Fibroblast of lung (primary cell): ENCODE results near the gene FREM2.

Experiments
- EZH2 ChIP-seq: IDR thresholded peaks from 2 replicates; pipeline ENCODE4 v1.5.1; 2012; ENCODE audit warnings: low read length, control low read depth, mild to moderate bottlenecking; ENCODE audit errors: missing control alignments
- TF ChIP-seq, protein P1 (sequence below), 2 donors: IDR thresholded peaks in 1 of 2; conservative IDR thresholded peaks in 1 of 2; 1 replicate in 1 of 2; 2 replicates in 1 of 2; pipeline ENCODE4 v1.5.1; 2011 to 2012; ENCODE audit warnings: low read length in 2 of 2, control low read depth in 1 of 2, inconsistent platforms in 1 of 2, low read depth in 1 of 2, mild to moderate bottlenecking in 1 of 2

DNA sequence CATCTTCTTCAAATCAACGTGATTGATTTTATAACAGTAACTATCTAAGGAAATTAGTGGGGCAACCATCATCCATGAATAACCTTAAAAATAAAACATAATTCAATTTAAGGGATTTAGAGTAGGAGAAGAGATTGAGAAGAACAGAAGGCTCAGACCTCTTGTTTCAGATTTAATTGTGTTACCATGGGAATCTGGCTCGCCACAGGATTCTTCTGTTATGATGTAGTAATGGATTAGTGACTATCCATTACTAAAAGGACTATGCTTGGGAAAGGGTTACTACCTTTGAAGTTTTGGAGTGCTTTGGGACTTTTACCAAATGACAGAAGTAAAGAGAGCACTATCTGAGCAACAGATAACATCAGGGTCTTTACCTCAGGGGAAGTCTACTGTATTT, 13.2 kb downstream of the FREM2 start:
- no peak for TF ChIP-seq EZH2
- TF ChIP-seq, protein P1, sequence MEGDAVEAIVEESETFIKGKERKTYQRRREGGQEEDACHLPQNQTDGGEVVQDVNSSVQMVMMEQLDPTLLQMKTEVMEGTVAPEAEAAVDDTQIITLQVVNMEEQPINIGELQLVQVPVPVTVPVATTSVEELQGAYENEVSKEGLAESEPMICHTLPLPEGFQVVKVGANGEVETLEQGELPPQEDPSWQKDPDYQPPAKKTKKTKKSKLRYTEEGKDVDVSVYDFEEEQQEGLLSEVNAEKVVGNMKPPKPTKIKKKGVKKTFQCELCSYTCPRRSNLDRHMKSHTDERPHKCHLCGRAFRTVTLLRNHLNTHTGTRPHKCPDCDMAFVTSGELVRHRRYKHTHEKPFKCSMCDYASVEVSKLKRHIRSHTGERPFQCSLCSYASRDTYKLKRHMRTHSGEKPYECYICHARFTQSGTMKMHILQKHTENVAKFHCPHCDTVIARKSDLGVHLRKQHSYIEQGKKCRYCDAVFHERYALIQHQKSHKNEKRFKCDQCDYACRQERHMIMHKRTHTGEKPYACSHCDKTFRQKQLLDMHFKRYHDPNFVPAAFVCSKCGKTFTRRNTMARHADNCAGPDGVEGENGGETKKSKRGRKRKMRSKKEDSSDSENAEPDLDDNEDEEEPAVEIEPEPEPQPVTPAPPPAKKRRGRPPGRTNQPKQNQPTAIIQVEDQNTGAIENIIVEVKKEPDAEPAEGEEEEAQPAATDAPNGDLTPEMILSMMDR (conservative IDR thresholded peaks at IDR 0.05 in 1 of 2, IDR thresholded peaks at IDR 0.05 in 1 of 2; ENCODE audit: low read depth in 1 of 2, low read length in 2 of 2): no peak
